Measurements from ENCODE around the gene PCYT1A.

DNA sequence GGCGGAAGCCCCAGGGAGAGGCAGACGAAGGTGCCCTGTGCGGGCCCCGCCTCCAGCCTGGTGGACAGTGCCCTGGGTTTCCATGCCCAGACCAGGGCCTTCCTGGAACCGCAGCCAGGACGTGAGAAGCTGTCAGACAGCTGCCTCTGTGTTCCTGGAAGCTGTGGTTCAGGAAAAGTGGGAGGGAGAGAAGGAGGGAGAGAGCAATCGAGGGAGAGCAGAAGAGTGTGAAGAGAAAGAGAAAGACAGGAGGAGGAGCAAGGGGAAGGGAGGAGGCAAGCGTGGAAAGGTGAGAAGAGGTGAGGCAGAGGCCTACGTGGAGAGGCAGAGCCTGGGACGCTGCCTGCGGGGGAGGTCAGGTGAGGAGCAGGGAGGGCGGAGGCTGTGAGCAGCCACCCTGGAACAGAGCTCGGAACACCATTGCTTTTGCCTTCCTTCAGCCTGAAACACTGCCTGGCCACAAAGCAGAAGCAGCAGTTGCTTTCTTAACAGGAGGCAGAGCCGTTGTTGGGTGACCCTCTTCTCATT is 94.9 kb downstream of the PCYT1A start:
- TF ChIP-seq POLR2AphosphoS5 (IDR thresholded peaks at IDR 0.05; ENCODE audit: low read depth, low read length) (no peak), PAX5 (IDR thresholded peaks at IDR 0.05; ENCODE audit: insufficient read depth, low read length, severe bottlenecking) (no peak), POLR2A (IDR thresholded peaks at IDR 0.05; ENCODE audit: low read depth, low read length) (0 out of 2 replicates have a peak, but pooled peaks have one; percentile 55), SPI1 (IDR thresholded peaks at IDR 0.05; ENCODE audit: low read depth, low read length) (no peak; the same call in 1 of the 2 replicates)
